ENCODE measurements around the gene RIPOR3.

- no peak for TF ChIP-seq CTCF (IDR thresholded peaks at IDR 0.05)
- TF ChIP-seq POLR2A (IDR thresholded peaks at IDR 0.05): no peak
These were observed 75.9 kb downstream of the RIPOR3 start for GRCh38 chr20:50615407-50615806.
